IMR-90 (cell line): ENCODE results near the gene LRTM1. TPM values are rescaled to one million over a fixed set of nuclear protein-coding genes. Genes with fewer than 3 reads are reported as not detected.

Experiments used
- ATAC-seq: fragments of 200-7000 bp; cut with Tn5 transposase; 2 replicates; pipeline ENCODE4 v1.9.1; 2020; ENCODE audit warnings: low read depth, mild to moderate bottlenecking, moderate library complexity
- BruUV-seq: library from RNA; stranded (reverse); fragments of 400-500 nt; replicated peaks from 2 replicates; lab custom pipeline; 2021; lab: Mats Ljungman, UMichigan
- CTCF ChIA-PET: fragments of 300-600 bp; formaldehyde crosslinking; extraction: SDS; loops from one replicate; lab custom pipeline; 2021; ENCODE audit warnings: antibody characterized with exemption; lab: Yijun Ruan, JAX
- POLR2A ChIA-PET: fragments of 300-600 bp; sonication (Branson Sonifier 250); formaldehyde crosslinking; loops from one replicate; lab custom pipeline; 2022; ENCODE audit warnings: antibody characterized with exemption; ENCODE audit not compliant: unreplicated experiment; lab: Charles Lee
- DNase-seq: peaks from one replicate; pipeline ENCODE4 v3.0.0; 2013
- H2AFZ ChIP-seq: replicated peaks from 2 replicates; pipeline ENCODE3; 2013; ENCODE audit warnings: low read length, mild to moderate bottlenecking; ENCODE audit not compliant: poor library complexity
- H2AK5ac ChIP-seq: 2 replicates; pipeline ENCODE4 v1.6.1; 2013; ENCODE audit warnings: low read depth, low read length, inconsistent platforms
- H2AK9ac ChIP-seq: replicated peaks from 2 replicates; pipeline ENCODE3; 2013; ENCODE audit warnings: mild to moderate bottlenecking, low read depth, low read length, moderate library complexity; ENCODE audit not compliant: poor library complexity
- H2BK120ac ChIP-seq: 2 replicates; pipeline ENCODE4 v1.6.1; 2013; ENCODE audit warnings: low read depth, low read length, inconsistent platforms
- H2BK15ac ChIP-seq: 3 replicates; pipeline ENCODE4 v1.6.1; 2013; ENCODE audit warnings: low read depth, low read length, inconsistent platforms
- H2BK20ac ChIP-seq: 2 replicates; pipeline ENCODE4 v1.6.1; 2013; ENCODE audit warnings: low read depth, mild to moderate bottlenecking, inconsistent platforms, low read length, moderate library complexity
- H2BK5ac ChIP-seq: 2 replicates; pipeline ENCODE4 v1.6.1; 2013; ENCODE audit warnings: mild to moderate bottlenecking, low read depth, low read length, inconsistent platforms; ENCODE audit not compliant: poor library complexity, severe bottlenecking
- H3K14ac ChIP-seq: replicated peaks from 2 replicates; pipeline ENCODE4 v1.6.1; 2013; ENCODE audit warnings: low read depth, low read length, inconsistent platforms
- H3K18ac ChIP-seq: 2 replicates; pipeline ENCODE4 v1.6.1; 2013; ENCODE audit warnings: low read depth, low read length, control low read depth
- H3K23ac ChIP-seq: 2 replicates; pipeline ENCODE4 v1.6.1; 2013; ENCODE audit warnings: low read depth, low read length, inconsistent platforms
- H3K27ac ChIP-seq: 2 replicates; pipeline ENCODE4 v1.5.1; 2013; ENCODE audit warnings: mild to moderate bottlenecking, control low read depth, low read length; ENCODE audit not compliant: insufficient read depth
- H3K27me3 ChIP-seq: 2 replicates; pipeline ENCODE4 v1.6.1; 2013; ENCODE audit warnings: low read length; ENCODE audit not compliant: control insufficient read depth, insufficient read depth
- H3K36me3 ChIP-seq: 2 replicates; pipeline ENCODE4 v1.6.1; 2013; ENCODE audit warnings: low read length, mixed read lengths; ENCODE audit not compliant: control insufficient read depth, insufficient read depth
- H3K4ac ChIP-seq: 2 replicates; pipeline ENCODE4 v1.6.1; 2013; ENCODE audit warnings: low read depth, low read length, inconsistent platforms
- H3K4me1 ChIP-seq: 2 replicates; pipeline ENCODE4 v1.6.1; 2013; ENCODE audit warnings: low read length, mixed read lengths; ENCODE audit not compliant: control insufficient read depth, insufficient read depth
- H3K4me2 ChIP-seq: 2 replicates; pipeline ENCODE4 v1.6.1; 2013; ENCODE audit warnings: low read depth, mild to moderate bottlenecking, control low read depth, low read length, moderate library complexity
- H3K4me3 ChIP-seq: 2 replicates; pipeline ENCODE4 v1.5.1; 2013; ENCODE audit warnings: low read depth, mild to moderate bottlenecking, control low read depth, low read length, moderate library complexity; ENCODE audit not compliant: insufficient read depth
- H3K56ac ChIP-seq: 2 replicates; pipeline ENCODE4 v1.6.1; 2013; ENCODE audit warnings: low read length, inconsistent platforms; ENCODE audit not compliant: insufficient read depth; ENCODE audit errors: extremely low read depth
- H3K79me1 ChIP-seq, 2 experiments: 2 replicates each; pipeline ENCODE4 v1.6.1; 2013; ENCODE audit warnings: low read length in 2 of 2, inconsistent platforms in 1 of 2, low read depth in 1 of 2
- H3K9ac ChIP-seq: 2 replicates; pipeline ENCODE4 v1.6.1; 2013; ENCODE audit warnings: low read depth, low read length, control low read depth
- H3K9me1 ChIP-seq: 2 replicates; pipeline ENCODE4 v1.6.1; 2013; ENCODE audit warnings: low read length, inconsistent platforms; ENCODE audit not compliant: insufficient read depth
- H3K9me3 ChIP-seq: 2 replicates; pipeline ENCODE4 v1.6.1; 2013; ENCODE audit warnings: low read length; ENCODE audit not compliant: control insufficient read depth, insufficient read depth
- H4K20me1 ChIP-seq: 2 replicates; pipeline ENCODE4 v1.6.1; 2013; ENCODE audit warnings: low read length, inconsistent platforms; ENCODE audit not compliant: insufficient read depth
- H4K5ac ChIP-seq: 2 replicates; pipeline ENCODE4 v1.6.1; 2013; ENCODE audit warnings: mild to moderate bottlenecking, low read depth, low read length, control low read depth
- H4K8ac ChIP-seq, 2 experiments: 2 replicates each; pipeline ENCODE4 v1.6.1; 2013; ENCODE audit warnings: low read depth in 2 of 2, low read length in 2 of 2, control low read depth in 1 of 2, inconsistent platforms in 1 of 2
- H4K91ac ChIP-seq: 2 replicates; pipeline ENCODE4 v1.6.1; 2013; ENCODE audit warnings: low read depth, low read length, inconsistent platforms; ENCODE audit not compliant: insufficient read depth
- BHLHE40 ChIP-seq: fragments of 150-350 bp; IDR thresholded peaks from 2 replicates; pipeline ENCODE4 v1.6.1; 2016; ENCODE audit warnings: mild to moderate bottlenecking, low read depth, low read length
- CEBPB ChIP-seq: IDR thresholded peaks from 2 replicates; pipeline ENCODE4 v1.6.1; 2012; ENCODE audit warnings: low read depth, low read length, improper control_type of control experiment
- FOS ChIP-seq: fragments of 150-350 bp; IDR thresholded peaks from 2 replicates; pipeline ENCODE4 v1.6.1; 2016; ENCODE audit warnings: low read depth, low read length
- MAFK ChIP-seq: IDR thresholded peaks from 2 replicates; pipeline ENCODE4 v1.6.1; 2012; ENCODE audit warnings: low read depth, low read length, improper control_type of control experiment
- MXI1 ChIP-seq: IDR thresholded peaks from 2 replicates; pipeline ENCODE4 v1.6.1; 2012; ENCODE audit warnings: low read depth, mild to moderate bottlenecking, low read length, moderate library complexity, borderline replicate concordance
- RCOR1 ChIP-seq: IDR thresholded peaks from 2 replicates; pipeline ENCODE4 v1.6.1; 2012; ENCODE audit warnings: mild to moderate bottlenecking, low read length, improper control_type of control experiment; ENCODE audit not compliant: insufficient replicate concordance
- WGBS, 2 experiments: methylation state at CpG; one replicate each; pipeline versions ENCODE4 v1.1.5 to v1.1.7; 2013; ENCODE audit warnings: missing lambda C conversion rate in 2 of 2; ENCODE audit not compliant: insufficient read length in 1 of 2; ENCODE audit errors: extremely low coverage in 2 of 2; 5-methylcytosine and 5-hydroxymethylcytosine counted together
- dilution Hi-C: fragments of 300-500 bp; cut with HindIII; formaldehyde crosslinking; loops from one replicate; pipeline ENCODE4 v1.14.3; 2018; ENCODE audit warnings: low sequenced_read_pairs; ENCODE audit not compliant: unreplicated experiment
- in situ Hi-C: fragments of 300-500 bp; cut with MboI; formaldehyde crosslinking; loops from 3 replicates; pipeline ENCODE4 v1.14.3; 2019; ENCODE audit warnings: low sequenced_read_pairs, inconsistent platforms, mixed read lengths
- intact Hi-C: fragments of 100-400 bp; cut with micrococcal nuclease; formaldehyde crosslinking; loops from 2 replicates; pipeline ENCODE4 v1.10.0; 2022
- polyA plus RNA-seq, 3 experiments: library from polyadenylated mRNA; depleted of rRNA; stranded (reverse); fragments of >200 nt; gene quantifications; 2 replicates each; pipeline ENCODE4 v1.2.3, GENCODE V29; 2012; ENCODE audit warnings: low replicate concordance in 1 of 3
- total RNA-seq: library from RNA; depleted of rRNA; stranded (reverse); fragments of >200 nt; gene quantifications from 2 replicates; pipeline ENCODE4 v1.2.3, GENCODE V29; 2012
- TF ChIP-seq, protein P1 (sequence below): conservative IDR thresholded peaks from 2 replicates; pipeline ENCODE4 v1.5.1; 2012; ENCODE audit warnings: mild to moderate bottlenecking, low read depth, low read length, improper control_type of control experiment

The LRTM1 gene
- total and polyA plus RNA-seq, 2 of the 4 experiments (the other 2 are of a cell fraction) = not detected

DNA sequence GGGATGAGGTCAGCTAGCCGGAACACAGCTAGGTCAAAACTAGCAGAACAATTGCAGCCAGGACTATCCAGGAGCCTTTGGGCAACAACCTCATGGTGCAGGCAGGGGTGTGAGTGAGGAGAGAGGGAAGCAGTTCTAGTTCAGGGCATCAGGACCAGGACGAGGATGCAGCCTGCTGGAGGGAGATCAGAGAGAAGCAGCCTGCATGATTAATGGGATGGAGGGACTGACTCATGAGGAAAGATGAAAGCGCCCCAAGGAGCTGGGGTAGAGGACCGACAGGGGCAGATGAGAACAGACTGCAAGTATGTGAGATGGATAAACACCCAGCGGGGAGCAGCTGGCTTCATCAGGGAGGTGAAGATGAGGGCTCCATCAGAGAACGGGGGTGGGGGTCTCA, 37.9 kb upstream of the LRTM1 start:
- no peak overlapping the region for H3K4me2 ChIP-seq
- intact Hi-C loops = loop anchor here (5.0 kb wide), 1 partner anchor 202 kb away; no protein-coding TSS in a partner anchor
- peak; percentile 82 for ATAC-seq

More for the DNA sequence above, 37.9 kb upstream of the LRTM1 start:
- H3K36me3 ChIP-seq = no peaks in the 10 kb centered on the region
- peak overlapping the region; percentile 65 for H2BK5ac ChIP-seq
- peak; percentile 95 for DNase-seq
- H3K4ac ChIP-seq = peak overlapping the region; percentile 91
- H4K20me1 ChIP-seq = no peaks in the 10 kb centered on the region
- H3K14ac ChIP-seq = 0 out of 2 replicates have a peak overlapping the region, but pooled peaks have one; percentile 30
- H3K4me3 ChIP-seq = no peak overlapping the region
- in situ Hi-C loops (no loop called here), dilution Hi-C loops (no loop called here)
- peak overlapping the region; percentile 57 for H2AK9ac ChIP-seq
- H3K56ac ChIP-seq = no peak overlapping the region; the same call in 1 of the 2 replicates
- peaks cover 29% of the 10 kb centered on the region for H3K4me1 ChIP-seq
- H3K9me1 ChIP-seq = peaks cover 28% of the 10 kb centered on the region
- peak overlapping the region; percentile 45 to 62; a peak in 3 of 4 replicates for H4K8ac ChIP-seq
- 0 out of 2 replicates have a peak overlapping the region, but pooled peaks have one; percentile 61 for H3K23ac ChIP-seq
- BruUV-seq = no TSS peak
- peak overlapping the region; percentile 28; the same call in 1 of the 2 replicates for H3K27ac ChIP-seq
- no peaks in the 10 kb centered on the region; a peak in 1 of 4 replicates for H3K79me1 ChIP-seq
- H4K5ac ChIP-seq = peak overlapping the region; percentile 61; the same call in 1 of the 2 replicates
- peak overlapping the region; percentile 92 for H2AK5ac ChIP-seq
- peak overlapping the region; percentile 59 for H2AFZ ChIP-seq
- CTCF ChIA-PET = interaction anchor here (0.8 kb wide), 1 partner anchor 203 kb away, joined by 3 read pairs; no protein-coding TSS in a partner anchor
- peak overlapping the region; percentile 38 for H2BK120ac ChIP-seq
- peak overlapping the region; percentile 76; the same call in 1 of the 2 replicates for H3K18ac ChIP-seq
- H2BK15ac ChIP-seq = peak overlapping the region; percentile 75; the same call in 2 of the 3 replicates
- WGBS, 2 experiments = 6% methylated on average over 5 of the region's 6 CpGs; no CpG with 5 or more reads in 1 of the 2 experiments
- POLR2A ChIA-PET = interaction anchor here (0.6 kb wide), 1 partner anchor 201 kb away, joined by 3 read pairs; no protein-coding TSS in a partner anchor
- H2BK20ac ChIP-seq = peak overlapping the region; percentile 89
- no peak for TF ChIP-seq CEBPB
- TF ChIP-seq FOS = peak; percentile 68
- TF ChIP-seq, protein P1, sequence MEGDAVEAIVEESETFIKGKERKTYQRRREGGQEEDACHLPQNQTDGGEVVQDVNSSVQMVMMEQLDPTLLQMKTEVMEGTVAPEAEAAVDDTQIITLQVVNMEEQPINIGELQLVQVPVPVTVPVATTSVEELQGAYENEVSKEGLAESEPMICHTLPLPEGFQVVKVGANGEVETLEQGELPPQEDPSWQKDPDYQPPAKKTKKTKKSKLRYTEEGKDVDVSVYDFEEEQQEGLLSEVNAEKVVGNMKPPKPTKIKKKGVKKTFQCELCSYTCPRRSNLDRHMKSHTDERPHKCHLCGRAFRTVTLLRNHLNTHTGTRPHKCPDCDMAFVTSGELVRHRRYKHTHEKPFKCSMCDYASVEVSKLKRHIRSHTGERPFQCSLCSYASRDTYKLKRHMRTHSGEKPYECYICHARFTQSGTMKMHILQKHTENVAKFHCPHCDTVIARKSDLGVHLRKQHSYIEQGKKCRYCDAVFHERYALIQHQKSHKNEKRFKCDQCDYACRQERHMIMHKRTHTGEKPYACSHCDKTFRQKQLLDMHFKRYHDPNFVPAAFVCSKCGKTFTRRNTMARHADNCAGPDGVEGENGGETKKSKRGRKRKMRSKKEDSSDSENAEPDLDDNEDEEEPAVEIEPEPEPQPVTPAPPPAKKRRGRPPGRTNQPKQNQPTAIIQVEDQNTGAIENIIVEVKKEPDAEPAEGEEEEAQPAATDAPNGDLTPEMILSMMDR = peak; percentile 4; the same call in 1 of the 2 replicates
- no peak for TF ChIP-seq MXI1
- TF ChIP-seq RCOR1 = peak; percentile 98
- TF ChIP-seq MAFK = no peak
- peak; percentile 25; the same call in 1 of the 2 replicates for TF ChIP-seq BHLHE40
- H3K9ac ChIP-seq = no peak overlapping the region
- H3K27me3 ChIP-seq = no peaks in the 10 kb centered on the region
- no peaks in the 10 kb centered on the region for H3K9me3 ChIP-seq
- H4K91ac ChIP-seq = peak overlapping the region; percentile 93
